Eye (tissue), 1 donor: Measurements from ENCODE around the gene DEXI.
"Not testable (repeated sequence)": the region's sequence is repeated elsewhere in the genome, so short reads cannot be mapped to it uniquely, and the experiment has no call there.

Experiments used
- DNase-seq: peaks from one replicate; pipeline ENCODE4 v3.0.0-alpha.2; 2015

Gene DEXI

DNA sequence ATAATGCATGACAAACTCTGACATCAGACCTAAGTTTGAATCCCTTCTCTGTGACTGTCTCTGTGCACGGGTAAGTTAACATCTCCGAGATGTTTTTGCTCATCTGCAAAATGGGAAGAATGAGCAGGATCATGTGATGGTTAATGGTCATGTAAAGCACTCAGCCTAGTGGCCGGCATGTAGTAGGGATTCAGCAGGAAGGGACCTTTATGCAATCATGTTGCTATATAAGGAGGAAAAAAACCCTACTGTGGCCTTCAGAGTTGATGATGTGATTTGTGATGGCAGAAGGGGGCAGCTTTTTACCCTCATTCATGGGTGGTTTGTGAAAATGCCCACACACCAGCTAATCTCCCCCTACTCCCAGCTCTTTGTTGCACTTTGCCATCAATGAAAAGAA is 26.2 kb upstream of the DEXI start:
- DNase-seq = no peak

DNA sequence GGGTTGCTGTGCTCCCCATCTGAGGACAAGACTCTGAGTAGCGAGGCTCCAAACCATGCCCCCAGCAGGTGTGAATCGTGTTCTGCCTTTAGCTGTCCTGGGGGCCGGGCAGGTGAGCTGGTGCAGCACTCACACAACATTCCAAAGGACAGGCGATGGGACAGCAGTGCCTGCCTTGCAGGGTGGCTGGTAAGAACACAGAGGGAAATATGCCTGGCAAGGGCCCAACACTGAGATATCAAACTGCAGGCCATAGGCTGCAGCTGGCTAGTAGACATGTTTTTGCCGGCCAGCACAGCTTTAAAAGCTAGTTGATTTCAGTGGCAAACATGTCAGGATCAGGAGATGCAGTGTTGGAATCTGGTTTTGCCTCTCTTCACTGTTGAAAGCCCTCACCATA is 25.7 kb upstream of the DEXI start:
- no peak for DNase-seq

DNA sequence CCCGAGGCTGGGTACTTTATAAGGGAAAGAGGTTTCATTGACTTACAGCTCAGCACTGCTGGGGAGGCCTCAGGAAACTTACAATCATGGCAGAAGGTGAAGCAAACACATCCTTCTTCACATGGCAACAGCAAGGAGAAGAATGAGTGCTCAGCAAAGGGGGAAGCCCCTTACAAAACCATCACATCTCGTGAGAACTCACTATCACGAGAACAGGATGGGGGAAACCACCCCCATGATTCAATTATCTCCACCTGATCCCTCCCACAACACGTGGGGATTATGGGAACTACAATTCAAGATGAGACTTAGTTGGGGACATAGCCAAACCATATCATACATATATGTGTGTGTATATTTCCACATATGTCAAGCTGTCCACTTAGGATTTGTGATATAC is 24.3 kb upstream of the DEXI start:
- not testable (repeated sequence) for DNase-seq

DNA sequence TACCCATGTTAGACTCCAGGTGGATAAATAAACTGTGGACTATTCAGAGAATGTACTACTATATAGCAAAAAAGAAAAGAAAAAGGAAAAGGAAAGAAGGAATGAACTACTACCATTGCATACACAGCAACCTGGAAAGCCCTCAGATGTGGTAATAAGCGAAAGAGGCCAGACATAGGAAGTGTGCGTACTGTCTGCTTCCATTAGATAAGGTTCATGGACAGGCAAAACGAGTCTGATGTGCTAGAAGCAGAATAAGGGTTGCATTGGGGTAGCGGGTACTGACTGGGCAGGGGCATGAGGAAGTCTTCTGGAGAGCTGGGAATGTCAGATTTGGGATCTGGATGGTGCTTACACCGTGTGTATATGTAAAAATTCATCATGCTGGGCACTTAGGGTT is 23.9 kb upstream of the DEXI start:
- DNase-seq = no peak

DNA sequence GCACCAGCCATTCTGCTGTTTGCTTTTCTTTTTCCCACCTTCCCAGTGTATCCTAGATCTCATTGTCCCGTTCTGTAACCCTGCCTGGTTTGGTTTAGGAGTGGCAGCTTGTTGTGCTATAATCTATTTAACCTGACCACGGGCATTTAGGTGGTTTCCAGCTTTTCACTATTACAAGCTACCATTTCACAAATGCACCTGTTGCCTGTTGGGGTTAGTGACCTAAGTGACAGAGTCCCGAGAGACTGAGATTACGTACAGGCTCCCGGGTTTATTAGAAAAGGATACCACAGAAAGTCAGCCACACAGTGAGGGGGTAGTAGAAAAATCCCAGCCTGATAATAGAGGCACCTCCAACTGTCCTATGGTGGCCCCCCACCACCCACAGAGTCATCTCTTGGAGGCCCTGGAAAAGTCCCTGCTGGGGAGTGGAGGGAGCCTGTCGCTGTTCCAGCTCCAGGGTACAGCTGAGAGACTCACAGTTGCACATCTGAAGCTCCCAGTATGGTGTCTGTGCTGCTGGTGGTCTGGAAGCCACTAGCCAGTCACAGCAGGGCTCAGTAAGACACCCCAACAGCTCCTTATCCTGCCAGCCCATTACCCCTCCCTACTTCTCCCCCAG is 23.3 kb upstream of the DEXI start:
- no peak for DNase-seq

DNA sequence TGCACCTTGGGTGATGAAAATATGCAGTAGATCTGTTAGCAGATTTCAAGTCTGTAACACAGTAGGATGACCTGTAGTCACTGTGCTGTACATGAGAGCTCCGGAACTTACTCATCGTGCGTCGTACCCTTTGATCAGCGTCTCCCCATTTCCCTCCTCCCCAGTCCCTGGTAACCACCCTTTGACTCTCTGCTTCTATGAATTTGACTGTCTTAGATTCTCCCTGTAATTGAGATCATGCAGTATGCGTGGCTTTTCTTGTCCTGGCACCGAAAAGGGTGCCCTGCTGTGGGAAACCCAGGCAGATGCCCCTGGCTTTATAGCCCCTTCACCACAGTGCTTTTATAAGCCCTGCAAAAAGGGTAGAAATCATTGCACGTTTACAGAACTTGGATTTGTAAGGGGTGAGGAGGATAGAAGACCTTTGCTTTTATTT is 22.6 kb upstream of the DEXI start:
- DNase-seq = no peak

DNA sequence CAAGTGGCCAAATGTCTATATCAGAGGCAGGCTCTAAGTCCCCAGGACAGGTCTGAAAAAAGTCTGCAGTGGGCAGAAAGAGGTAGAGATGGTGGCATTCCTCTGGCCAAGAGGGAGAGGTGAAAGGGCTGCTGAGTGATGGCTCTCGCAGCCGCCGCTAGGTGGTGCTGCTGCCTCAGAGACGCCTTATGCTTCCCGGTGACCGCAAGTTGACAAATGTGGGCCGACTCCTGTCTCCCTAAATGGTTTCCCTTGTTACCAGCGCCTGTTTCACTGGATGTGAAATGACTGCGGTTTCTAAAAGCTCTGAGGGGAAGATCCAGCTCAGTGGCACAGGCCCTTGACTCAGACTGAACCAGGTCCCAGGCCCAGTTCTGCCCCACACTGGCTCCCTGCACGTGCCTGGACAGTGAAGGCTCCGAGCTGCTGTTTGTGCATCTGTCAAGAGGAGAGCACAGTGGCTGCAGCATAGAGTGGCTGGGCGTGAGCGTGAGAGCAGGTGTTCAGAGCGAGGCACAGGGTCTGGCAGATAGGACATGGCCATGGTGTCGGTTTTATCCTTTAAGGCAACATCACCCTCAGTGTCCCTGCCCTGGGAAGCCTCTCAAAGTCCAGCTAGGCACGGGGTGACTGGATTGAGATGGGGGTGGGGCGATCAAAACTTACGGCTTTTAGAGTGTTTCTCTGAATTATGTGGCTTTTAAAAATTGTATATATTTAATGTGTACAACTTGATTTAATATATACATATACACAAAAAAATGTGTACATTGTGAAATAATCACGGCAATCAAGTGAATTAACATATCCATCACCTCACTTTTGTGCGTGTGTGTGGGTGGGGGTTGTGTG is 22.0 kb upstream of the DEXI start:
- peak; percentile 93 for DNase-seq

DNA sequence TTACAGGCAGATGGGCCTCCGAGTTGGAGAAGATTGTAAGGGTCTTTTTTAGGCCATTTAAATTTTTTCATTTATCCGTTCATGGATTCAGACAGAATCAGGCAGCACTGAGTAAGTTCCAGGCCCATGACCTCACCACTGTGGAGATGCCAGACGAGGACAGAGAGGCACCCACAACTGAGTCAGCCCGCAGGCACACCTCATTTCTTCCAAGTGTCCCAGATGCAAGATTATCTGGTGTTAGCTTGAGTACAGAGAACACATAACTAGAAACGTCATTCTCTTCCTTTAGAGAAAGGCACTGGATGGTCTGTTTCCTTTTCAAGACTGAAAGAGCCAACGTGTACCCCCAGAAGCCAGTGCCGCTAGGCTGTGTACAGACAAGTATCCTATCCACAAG is 19.0 kb upstream of the DEXI start:
- no peak for DNase-seq

DNA sequence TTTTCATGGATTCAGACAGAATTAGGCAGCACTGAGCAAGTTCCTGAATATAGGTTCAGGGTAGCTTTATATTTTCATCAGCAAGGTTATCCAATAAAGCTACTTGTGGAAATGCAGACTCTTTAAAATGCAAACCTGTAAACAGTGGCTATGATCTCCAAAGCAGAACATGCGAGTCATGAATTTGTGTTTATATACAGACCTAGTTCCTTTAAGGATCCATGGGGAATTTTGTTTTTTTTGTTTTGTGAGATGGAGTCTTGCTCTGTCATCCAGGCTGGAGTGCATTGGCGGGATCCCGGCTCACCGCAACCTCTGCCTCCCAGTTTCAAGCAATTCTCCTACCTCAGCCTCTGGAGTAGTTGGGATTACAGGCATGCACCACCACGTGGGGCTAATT is 16.9 kb upstream of the DEXI start:
- no peak for DNase-seq

DNA sequence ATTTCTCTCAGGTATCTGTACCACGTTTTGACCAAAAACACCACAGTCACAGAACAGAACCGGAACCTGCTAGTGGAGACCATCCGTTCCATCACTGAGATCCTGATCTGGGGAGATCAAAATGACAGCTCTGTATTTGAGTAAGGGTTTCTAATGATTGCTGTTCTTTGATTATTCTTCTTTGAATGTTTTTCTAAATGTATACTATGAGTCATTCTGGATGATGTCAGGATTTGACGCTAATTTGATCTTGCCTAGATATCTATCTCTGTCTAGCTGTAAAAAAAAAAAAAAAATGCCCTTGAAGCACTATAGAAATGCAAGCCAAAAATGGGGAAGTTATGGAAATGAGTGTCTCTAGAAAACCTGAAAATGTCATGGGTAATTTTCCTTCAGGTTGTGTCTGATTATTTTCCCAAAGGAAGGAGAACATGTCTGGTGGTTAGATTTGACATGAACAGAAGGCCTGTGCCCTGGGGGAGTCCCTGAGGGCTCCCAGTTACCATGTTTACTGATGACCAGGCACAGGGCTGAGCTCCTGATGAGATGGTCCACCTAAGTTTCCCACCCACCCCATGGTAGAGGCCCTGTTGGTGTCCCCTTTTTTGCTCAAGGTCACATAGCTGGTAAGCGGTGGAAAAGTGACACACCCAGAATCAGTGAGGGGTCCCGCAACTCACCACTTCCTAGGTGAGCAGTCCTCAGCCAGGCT is 15.7 kb upstream of the DEXI start:
- DNase-seq = no peak

DNA sequence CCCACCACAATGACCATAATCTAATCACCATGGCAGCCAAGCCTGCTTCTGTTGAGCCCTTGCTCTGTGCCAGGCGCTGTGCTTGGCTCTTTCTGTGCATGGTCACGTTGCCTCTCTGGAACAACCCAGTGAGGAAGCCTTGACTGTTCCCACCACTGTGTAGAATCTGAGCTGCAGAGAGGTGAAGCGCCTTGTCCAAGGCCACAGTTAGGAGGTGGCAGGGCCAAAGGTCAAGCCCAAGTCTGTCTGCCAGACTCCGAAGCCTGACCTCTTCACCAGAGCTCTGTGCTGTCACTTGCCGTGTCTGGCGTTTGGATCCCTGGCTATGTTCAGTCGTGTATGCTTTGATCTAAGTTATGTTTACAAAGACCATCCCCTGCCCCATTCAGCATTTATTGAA is 12.6 kb upstream of the DEXI start:
- no peak for DNase-seq

DNA sequence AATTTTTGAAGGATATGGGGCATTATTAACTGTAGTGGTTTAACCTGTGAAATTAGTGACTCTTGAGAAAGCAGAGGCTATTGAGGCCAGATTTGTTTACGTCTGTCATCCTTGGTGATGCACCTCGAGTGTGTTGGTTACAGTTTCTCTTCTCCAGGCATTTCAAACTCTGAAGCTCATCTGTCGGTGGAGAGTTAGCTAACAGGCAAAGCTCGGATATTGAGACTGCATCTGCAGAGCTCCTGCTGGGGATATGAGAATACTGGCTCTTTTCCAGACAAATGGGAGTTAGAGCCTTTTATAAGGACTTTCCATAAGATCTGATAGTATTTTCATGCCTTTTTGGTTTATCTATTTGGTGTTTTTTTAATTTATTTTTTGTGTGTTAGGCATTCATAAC is 8.8 kb upstream of the DEXI start:
- DNase-seq = no peak

DNA sequence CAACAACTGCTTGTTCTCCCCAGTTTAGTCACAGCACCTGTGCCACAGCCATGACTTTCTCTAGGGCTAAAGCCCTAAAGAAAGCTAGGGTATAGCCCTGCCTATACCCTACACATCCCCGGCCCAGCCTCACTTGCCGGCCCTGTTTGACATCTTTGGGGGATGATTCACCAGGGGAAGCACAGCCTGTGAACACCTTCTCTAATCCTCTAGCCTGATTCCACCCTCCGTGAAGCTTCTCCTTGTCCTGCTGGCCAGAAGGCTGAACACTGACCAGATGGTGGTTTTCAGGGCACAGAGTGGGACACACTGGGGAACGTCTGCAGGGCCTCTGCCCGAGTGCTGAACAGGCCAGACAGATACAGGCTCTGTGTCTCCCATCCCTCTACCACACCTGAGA is 8.1 kb upstream of the DEXI start:
- DNase-seq = no peak

DNA sequence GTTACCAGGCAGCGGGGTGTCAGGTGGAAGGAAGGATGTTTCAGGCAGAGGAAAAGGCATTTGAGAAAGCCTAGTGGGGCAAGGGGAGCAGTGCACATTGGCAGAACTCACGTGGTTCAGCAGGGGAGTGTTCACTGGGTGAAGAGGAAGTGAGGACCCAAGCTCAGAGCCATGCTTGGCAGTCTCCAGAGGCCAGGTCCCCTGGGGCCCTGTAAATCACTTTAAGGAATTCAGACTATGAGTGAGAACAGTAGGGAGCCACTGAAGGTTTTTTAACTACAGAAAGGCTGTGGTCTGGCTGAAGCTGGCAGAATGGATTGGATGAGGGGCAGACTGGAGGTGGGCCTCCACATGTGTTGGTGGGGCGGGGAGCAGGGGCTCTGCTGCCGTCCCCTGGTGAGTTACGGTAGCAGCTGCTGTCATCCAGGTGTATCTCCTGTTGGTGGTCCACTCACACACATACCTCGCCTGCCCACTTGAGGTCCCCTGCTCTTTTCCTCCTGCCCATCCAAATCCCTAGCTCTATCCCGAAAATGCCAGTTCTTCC is 7.2 kb upstream of the DEXI start:
- DNase-seq = no peak

DNA sequence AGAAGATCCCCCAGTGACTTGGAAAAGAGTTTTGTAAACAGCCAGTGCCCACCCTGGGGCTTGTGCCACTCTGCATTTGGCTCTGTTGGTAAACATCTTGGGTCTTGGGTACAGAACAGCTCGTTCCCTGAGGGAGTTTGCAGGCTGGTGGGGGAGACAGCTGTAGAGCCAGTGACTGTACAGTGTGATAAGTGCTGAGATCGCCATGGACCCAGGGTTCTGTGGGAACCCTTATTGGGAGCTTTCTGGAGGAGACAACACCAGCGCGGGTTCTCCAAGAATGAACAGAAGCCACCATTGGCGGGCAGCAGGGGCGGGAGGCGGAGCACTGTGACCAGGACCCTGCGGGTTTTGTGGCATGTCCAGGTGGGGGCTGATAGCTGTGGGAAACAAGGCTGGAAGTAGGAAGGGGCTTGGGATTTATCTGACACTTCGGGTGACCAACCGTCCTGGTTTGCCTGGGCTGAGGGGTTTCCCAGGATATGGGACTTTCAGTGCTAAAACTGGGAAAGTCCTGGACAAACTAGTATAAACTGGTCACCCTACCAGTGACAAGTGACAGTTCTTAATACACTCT is 5.0 kb upstream of the DEXI start:
- DNase-seq = no peak

DNA sequence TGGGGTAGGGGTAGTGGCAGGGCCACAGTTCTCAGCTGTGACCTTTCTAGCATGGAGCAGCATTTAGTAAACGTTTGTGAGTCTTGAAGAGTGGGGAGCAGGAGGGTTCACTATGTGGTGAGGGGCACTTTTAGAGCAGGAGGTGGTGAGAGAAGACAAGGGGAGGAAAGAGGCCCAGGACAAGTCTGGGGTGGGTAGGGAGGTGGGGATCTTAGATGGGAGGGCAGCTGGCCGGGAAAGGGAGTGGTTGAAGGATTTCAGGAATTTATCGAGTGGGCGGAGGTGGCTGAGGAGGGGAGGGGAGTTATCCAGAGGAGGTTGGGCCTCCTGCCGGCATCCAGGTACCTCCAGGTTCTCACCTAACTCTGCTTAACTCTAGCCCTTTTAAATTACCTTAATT is 4.0 kb upstream of the DEXI start:
- no peak for DNase-seq

DNA sequence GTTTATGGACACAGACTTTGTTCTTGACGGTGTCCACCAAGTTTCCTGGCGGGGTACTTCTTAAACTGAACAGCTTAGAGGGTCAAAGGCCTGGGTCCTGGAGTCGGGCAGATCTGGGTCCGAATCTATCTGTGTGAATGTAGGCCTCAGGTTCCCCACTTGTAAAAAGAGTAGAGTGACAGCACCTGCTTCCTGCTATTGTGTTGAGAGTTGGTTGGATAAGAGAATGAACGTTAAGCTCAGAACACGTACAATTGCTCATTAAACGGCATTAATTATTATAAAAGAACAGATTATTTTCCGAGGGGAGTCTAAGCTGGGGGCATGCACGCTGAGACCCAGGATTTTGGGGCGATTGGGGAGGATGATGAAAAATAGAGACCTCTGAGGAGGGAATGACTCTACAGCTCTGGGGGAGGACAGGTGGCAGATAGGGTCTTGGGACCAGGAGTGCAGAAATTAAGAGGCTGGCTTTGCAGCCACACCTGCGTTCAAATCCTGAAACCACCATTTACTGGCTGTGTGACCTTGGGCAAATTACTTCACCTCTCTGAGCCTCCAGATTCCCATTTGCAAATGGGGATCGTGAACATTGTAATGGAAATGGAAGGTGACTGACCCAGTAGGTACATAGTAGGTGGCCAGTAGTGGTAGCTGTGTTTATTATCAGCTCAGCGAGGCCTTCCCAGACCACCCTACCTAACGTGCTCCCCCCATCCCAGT is 3.0 kb upstream of the DEXI start:
- no peak for DNase-seq

DNA sequence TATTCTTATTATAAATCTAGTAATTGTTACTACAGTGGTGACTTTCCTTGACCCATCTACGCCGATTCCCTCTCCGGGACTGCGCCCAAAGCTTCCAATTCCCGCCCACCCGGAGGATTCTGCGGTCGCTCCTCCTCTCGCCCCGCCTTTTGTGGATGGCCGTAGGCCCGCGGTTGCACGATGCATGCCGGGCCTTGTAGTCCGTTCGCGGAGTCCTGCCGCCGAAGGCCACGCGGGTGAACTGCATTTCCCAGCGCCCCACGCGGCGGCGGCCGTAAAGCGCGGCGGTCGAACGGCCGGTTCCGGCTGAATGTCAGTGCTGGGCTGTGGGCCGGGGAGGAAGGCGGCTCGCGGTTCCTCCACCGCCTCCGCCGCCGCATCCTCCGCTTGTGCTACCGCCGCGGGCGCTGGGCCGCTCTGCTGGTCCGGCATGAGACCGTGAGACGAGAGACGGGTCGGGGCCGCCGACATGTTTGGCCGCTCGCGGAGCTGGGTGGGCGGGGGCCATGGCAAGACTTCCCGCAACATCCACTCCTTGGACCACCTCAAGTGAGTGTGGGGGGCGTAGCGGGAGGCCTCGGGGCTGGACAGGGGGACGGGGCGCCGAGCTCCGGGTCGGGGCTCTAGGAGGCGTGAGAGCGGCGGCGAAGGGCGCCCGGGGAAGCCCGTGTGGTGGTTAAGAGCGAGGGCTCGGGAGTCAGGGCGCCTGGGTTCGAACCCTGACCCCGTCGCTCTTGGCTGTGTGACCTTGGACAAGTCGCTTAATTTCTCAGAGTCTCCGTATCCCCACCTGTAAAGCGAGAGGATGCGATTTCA is 2.2 kb upstream of the DEXI start, which contains the start of gene CLEC16A:
Gene CLEC16A, plus strand, starts transcription at position 316 of the 816 bp plus-strand sequence. Its CDS starts 154 bp downstream, at position 470.
- DNase-seq = peak; percentile 97

DNA sequence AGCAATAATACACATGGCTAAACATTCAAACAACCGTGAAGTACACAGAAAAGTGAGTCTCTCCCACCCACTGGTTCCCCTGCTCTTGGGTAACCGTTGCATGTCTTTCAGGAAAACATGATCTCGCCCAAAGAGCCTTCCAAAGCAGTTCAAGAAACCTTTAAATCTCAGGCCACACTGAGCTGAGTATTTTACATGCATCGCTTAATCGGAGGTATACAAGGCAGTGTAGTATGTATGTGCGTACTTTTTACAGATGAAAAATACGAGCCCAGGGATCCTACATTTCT is 741 bp upstream of the DEXI start:
- peak; percentile 19 for DNase-seq

DNA sequence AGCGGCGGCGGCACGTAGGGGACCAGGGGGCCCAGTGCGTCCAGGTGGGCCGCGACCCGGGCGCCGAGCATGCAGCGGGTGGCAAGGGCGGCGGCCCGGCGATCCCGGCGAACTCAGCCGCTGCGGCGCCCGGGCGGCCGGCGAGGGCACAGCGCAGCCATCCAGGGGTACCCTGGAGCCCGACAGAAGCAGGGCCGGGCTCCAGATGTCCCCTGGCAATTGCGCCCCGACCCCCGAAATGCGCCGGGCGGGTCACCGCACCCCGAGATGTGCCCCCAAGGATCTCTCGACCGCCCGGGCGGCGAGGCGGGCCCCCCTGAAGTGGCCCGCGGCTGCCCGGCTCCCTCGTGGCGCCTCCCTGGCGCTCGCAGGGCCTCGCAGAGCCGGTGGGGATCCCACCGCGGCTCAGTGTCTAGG is 325 bp downstream of the DEXI start:
- DNase-seq = not testable (repeated sequence)

DNA sequence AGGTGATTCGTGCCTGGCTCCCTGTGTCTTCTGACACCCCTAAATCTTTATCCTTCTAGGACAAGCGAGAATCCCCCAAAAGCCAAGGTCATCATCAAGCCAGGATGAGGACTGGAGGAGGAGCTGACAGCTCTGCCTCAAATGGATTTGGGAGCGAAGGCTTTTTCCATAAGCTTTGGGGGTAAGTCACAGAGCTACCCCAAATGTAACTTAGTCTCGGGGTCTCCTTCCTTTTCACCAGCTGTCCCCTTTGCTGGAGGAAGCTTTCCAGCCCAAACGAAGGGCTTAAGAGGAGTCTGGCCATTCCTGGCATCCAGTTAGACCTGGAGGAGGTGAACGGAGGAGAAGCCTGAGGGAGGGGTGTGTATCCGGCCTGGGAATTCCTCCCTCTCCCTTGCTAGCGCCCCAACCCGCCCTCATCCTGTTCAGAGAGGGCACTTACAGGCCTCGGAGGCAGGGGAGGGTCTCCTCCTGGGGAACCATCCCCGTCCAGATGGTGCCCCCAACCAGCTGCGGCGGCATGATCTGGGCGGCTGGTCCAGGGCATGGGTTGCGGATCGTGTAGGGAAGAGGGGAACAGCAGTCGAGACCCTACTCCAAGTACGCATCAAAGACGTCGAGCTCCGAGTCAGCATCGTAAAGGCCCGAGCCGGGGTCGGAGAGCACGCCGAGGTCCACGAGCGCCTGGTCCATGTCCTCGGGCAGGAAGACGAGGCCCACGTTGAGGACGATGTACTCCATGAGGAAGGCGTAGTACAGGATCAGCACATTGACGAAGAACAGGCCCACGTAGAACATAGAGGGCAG is 938 bp downstream of the DEXI start:
- peak; percentile 45 for DNase-seq
